Activated T-cell treated with anti-CD3 and anti-CD28 coated beads for 4 hours (primary cell): ENCODE results near the gene TBC1D24.
"Not testable (repeated sequence)": the region's sequence is repeated elsewhere in the genome, so short reads cannot be mapped to it uniquely, and the experiment has no call there.

ENCODE experiments used
- DNase-seq: peaks from one replicate; pipeline ENCODE4 v3.0.0-alpha.2; 2020

TBC1D24 gene

DNA sequence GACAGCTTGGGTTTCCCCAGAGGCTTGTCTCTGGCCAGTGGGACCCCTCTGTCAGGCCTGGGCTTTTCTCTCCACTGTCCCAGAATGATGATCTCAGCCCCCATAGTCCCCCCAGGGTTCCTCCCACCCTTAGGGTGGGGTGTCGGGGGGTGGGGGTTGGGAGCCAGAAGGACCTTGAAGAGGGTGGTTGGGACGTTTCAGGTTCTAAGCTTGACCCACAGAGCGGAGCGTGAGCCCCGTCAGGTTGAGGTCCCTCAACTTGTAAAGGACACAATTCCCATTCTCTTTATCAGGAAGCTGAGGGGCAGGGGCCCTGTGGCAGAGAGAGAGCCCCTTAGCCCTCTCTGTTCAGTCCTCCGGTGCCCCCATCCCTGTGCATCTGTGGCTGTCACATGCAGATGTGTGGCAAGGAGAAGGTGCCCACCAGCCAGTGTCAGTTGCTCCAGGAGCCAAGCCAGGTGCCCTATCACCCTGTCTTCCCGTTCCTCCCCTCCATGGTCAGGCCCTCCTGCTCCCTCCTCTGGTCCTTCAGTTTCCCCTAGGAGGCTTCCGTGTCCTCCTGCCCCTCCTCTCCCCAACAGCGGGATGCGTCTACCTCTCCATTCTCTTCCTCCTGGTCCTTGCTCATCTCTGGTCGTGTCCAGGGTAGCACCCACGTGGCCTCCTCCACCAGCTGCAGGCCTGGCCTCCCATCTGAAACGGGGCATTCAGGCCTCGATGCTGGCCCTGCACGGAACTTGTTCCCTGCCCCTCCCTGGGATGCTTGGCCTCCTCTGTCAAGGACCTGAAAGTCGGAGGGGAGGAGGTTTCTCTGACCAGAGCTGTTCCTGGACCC lies 5.3 kb upstream of the TBC1D24 start:
- DNase-seq = no peak

DNA sequence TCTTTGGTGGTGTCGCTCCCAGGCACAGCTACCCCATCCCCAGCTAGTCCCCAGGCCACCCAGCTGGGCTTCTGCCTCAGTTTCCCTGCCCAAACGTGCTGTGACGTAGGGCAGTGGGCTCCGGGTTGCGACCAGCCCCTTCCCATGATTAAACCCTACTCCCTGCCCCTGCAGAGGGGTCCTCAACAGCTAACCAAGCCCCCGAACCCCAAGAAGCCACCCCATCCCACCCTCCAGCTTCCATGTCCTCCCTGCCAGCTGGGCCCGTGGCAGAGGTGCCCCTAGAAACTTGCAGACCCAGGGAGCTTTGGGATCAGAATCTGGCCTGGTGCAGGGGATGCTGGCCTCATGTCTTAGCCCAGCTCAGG lies 4.7 kb upstream of the TBC1D24 start:
- no peak for DNase-seq

DNA sequence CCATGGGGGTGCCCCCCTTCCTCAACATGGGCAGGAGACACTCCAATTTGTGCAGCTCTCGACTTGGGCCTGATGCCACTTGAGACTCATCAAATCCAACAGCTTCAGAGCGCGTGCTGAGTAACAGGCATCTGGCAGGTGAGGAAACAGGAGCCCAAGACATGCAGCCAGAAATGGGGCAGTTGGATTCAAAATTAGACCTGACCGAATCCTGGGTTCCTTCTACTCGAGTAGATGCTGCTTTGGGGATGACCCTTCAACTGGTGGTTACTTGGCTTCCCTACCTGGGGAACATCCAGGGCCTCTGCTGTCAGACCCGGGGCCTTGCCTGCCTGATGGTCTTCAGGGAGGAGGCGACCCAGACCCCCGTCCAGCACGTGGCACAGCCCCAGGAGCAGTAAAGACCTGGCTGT lies 4.3 kb upstream of the TBC1D24 start:
- no peak for DNase-seq

DNA sequence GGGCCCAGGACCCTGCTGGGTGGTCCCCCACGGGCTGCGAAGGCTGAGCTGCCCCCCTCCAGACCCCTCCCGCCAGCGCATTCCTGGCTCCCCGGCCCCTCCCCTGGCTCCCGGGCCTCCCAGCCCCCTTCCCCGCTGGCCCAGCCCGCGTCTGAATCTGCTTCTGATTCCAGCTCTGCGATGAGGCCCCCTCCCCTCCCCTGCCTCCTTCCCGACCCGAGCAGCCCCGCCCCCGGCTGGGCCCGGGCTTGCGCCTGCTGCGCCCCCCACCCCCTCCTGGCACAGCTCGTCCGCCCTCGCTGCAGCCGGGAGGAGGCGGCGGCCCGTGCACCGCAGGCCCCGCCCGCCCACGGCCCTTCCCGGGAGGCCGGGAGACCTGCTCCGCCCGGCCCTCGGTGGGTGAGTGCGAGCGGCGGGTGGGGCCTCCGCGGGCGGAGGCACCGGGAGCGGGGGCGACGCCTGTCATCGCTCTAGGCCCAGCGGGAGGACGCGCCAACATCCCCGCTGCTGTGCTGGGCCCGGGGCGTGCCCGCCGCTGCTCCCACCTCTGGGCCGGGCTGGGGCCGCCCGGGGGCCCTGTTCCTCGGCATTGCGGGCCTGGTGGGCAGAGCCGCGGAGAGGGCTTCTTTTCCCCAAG lies 3.8 kb upstream of the TBC1D24 start, which contains the start of gene NTN3:
TSS of gene NTN3 (plus strand) at position 282 of the 637 bp plus-strand sequence. CDS start 405 bp downstream, outside the sequence.
- DNase-seq = no peak

DNA sequence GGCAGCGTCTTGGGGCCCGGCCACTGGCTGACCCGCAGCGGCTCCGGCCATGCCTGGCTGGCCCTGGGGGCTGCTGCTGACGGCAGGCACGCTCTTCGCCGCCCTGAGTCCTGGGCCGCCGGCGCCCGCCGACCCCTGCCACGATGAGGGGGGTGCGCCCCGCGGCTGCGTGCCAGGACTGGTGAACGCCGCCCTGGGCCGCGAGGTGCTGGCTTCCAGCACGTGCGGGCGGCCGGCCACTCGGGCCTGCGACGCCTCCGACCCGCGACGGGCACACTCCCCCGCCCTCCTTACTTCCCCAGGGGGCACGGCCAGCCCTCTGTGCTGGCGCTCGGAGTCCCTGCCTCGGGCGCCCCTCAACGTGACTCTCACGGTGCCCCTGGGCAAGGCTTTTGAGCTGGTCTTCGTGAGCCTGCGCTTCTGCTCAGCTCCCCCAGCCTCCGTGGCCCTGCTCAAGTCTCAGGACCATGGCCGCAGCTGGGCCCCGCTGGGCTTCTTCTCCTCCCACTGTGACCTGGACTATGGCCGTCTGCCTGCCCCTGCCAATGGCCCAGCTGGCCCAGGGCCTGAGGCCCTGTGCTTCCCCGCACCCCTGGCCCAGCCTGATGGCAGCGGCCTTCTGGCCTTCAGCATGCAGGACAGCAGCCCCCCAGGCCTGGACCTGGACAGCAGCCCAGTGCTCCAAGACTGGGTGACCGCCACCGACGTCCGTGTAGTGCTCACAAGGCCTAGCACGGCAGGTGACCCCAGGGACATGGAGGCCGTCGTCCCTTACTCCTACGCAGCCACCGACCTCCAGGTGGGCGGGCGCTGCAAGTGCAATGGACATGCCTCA lies 3.1 kb upstream of the TBC1D24 start:
- DNase-seq = no peak

DNA sequence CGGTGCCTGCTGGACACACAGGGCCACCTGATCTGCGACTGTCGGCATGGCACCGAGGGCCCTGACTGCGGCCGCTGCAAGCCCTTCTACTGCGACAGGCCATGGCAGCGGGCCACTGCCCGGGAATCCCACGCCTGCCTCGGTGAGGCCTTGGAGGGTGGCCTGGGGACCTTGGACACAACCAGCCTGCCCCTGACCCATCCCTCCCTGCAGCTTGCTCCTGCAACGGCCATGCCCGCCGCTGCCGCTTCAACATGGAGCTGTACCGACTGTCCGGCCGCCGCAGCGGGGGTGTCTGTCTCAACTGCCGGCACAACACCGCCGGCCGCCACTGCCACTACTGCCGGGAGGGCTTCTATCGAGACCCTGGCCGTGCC lies 2.5 kb upstream of the TBC1D24 start:
- DNase-seq = no peak

DNA sequence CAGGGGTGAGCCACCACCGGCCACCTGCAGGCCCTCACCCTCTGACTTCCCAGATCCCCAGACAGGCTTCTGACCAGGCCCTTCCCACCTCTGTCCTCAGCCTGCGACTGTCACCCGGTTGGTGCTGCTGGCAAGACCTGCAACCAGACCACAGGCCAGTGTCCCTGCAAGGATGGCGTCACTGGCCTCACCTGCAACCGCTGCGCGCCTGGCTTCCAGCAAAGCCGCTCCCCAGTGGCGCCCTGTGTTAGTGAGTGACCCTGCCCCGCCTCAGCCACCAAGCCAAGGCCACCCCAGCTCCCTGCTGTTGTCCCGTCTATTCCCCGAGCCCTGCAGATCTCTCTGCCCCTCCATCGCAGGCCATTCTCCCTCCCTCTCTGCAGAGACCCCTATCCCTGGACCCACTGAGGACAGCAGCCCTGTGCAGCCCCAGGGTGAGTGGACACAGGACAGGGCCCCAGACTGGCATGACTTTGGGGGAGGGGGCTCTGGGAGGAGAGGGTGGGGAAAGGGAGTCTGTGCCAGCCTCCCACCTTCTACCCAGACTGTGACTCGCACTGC lies 2.0 kb upstream of the TBC1D24 start:
- no peak for DNase-seq

DNA sequence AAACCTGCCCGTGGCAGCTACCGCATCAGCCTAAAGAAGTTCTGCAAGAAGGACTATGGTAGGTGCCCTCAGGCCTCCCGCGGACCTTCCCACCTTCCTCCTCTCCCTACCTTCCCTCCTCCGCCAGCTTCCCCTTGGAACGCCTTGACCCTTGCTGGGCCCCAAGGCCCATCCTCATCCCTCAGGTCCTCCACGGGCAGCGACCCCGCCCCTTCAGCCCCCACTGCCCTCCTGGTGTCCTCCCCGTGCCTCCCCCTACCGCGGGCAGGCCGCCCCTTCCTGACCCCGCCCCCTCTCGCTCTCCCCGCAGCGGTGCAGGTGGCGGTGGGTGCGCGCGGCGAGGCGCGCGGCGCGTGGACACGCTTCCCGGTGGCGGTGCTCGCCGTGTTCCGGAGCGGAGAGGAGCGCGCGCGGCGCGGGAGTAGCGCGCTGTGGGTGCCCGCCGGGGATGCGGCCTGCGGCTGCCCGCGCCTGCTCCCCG lies 1.4 kb upstream of the TBC1D24 start:
- no peak for DNase-seq

DNA sequence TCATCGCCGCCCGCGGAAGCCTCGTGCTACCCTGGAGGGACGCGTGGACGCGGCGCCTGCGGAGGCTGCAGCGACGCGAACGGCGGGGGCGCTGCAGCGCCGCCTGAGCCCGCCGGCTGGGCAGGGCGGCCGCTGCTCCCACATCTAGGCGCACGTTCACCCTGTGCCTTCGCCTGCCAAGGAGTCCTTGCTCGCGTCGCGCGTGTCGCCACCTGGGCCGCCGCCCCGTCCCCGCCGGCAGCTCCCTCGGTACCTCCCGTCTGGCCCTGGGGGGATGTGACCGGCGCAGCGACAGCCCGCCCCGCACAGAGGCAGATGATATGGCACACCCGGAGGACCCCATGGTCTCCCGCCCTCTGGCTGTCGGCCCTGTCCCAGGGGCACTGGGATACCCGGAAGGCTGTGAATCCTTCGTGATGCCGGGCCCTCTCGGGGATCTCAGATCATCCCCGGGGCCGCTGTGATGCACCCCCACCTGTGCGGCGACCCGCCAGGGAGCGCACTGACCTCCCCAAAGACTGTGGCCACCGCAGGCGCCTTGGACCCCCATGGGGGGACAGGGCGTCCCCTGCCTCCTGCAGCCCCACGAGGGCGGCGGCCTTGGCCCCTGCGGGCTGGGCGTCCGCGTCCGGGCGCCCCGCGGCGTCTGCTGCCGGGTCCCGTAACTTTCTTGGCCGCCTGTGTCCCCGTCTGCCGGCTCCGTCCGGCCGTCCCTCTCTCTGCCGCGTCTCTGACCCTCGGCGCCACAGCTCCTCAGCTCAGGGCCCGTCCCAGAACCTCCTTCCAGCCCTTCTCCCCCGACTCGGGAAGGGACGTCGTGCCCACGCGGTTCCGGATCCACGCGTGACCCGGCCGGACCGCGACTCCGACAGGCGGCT lies 689 bp upstream of the TBC1D24 start:
- no peak for DNase-seq

DNA sequence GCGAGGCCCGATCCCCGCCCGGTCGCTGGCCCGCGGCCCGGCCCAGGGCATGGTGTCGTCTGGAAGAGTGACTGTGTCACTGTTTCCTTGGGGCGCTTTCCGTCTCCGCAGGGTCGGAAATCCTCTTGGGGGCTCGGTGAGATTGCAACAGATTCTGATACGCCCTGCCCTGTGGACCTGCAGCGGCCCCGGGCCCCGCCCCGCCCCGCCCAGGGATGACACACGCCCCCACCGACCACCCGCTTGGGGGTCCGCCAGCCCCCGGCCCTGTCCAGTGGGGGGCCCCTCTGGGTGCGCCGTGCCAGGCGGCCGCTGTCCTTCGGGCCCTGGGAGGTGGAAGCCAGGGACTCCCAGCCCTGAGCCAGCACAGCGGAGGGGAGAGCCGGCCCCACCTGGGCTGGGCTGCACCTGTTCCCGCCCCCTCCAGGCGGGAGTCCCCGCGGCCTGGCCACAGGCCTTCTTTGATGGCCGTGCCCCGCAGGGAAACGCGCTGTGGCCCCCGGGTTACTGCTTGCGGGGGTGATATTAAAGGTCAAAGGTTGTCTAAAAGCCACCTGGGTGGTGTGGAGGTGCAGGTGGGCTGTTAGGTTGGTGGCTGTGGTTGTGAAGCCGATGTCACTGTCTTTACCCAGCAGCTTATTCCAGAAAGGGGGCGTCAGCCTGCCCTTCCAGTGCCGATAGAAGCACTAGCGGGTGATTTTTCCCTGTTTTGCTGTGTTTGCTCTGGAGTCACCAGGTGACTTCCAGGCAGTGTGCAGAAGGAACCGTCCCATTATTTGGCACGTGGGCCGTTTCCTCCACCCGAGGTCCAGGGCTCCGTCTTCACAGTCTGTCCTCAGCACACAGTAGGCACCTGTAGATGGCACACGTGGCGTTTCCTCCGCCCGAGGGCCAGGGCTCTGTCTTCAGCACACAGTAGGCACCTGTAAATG lies 752 bp downstream of the TBC1D24 start:
- no peak for DNase-seq

DNA sequence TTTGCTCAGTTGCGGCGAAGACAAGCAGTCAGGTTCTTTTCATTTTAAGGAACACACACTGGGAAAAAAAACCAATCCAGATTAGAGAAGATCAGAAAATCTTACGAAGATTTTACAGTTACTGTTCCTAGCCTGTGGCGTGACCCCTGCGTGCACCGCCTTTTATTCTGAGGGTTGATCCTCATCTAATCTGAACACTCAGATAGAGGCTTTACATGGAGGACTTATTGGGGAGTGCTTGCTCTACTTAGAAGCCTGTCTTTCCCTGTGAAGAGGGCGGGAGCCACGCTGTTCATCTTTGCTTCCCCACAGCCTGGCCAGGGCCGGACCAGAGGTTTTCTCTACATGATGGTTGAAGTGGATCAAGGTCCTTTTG lies 1.4 kb downstream of the TBC1D24 start:
- no peak for DNase-seq

DNA sequence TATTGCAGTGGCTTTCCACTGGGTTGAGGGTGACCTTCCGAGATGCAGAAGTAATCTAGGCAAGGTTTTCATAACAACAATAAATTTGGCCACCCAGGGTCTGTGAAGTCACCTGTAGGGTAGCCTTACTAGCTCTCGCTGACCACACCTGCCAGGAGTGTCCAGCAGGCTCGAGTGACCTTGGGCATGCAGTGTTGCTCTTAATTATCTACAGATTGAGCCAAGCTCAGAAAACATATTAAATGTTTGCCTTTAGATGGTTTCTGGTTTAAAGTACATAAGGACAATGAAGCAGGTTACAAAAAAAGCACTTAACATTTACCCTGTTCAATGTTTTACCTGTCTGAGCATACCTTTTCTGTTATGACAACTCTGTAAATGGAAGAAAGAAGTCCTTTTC lies 1.8 kb downstream of the TBC1D24 start:
- no peak for DNase-seq

DNA sequence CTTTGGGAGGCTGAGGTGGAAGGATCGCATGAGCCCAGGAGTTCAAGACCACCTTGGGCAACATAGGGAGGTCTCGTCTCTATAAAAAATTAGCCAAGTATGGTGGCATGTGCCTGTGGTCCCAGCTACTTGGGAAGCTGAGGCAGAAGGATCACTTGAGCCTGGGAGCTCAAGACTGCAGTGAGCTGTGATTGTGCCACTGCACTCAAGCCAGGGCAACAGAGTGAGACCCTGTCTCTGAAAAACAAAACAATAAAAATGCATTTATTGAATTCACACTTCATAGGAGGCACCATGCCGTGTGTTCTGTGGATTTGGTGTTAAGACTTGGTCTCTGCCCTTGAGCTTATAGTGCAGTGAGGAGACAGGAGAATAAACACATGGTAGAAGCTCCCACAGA lies 2.4 kb downstream of the TBC1D24 start:
- no peak for DNase-seq

DNA sequence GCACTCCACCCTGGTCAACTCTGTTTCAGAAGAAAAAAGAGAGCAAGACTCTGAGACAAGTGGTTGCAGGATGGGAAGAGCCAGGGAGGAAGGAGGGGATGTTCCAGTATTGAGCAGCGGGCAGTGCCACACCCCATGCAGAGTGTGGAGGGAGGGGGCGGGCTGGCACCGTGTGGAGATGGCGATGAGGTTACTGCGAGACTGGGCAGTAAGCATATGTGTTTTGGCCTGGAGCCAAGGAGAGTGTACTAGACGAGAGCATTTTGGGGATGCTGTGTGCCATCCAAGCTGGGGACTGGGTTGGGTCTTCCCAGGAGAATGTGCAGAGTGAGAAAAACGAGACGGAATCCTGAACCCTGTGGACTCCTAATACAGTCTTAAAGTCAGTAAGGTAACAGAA lies 3.4 kb downstream of the TBC1D24 start:
- DNase-seq = no peak

DNA sequence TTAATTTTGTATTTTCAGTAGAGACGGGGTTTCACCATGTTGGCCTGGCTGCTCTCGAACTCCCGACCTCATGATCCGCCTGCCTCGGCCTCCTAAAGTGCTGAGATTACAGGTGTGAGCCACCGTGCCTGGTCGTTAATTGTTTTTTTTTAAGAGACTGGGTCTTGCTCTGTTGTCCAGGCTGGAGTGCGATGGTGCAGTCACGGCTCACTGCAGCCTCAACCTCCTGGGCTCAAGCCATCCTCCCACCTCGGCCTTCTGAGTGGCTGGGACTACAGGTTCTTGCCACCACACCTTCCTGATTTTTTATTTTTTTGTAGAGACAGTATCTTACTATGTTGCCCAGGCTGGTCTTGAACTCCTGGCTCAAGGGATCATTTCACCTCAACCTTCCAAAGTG lies 5.1 kb downstream of the TBC1D24 start:
- DNase-seq = not testable (repeated sequence)

DNA sequence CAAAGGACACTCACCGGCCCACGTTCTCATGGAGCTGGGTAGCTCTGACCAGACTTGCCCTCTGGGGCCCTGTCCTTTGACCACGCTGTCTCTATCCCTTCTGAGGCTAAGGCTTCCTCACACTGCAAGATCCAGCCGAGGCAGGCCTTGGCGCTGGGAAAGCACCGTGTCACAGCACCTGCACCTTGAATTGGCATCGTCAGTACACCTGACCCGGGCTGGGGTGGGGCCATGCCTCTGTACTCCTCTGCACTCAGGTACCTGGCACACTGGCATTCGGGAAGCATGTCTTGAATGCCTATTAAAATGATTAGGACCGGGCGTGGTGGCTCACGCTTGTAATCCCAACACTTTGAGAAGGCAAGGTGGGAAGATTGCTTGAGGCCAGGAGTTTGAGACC lies 6.0 kb downstream of the TBC1D24 start:
- no peak for DNase-seq

DNA sequence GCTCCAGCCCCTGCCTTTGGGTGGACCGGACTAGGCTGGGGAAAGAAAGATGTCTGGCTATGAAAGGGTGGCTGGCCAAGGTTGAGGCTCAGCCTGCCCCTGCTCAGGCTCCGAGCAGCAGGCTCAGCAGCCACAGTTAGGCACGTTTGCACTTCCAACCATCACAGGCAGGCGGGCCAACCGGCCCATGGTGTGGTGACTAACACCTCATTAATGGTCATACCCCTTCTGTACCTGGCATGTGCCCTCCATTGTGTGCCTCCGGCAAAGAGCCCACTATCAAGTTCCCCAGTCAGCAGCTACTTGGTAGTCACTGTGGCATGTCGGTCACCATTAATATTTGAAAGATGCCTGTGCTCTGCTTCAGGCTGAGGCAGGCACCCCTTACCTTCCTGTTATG lies 6.7 kb downstream of the TBC1D24 start:
- DNase-seq = no peak

DNA sequence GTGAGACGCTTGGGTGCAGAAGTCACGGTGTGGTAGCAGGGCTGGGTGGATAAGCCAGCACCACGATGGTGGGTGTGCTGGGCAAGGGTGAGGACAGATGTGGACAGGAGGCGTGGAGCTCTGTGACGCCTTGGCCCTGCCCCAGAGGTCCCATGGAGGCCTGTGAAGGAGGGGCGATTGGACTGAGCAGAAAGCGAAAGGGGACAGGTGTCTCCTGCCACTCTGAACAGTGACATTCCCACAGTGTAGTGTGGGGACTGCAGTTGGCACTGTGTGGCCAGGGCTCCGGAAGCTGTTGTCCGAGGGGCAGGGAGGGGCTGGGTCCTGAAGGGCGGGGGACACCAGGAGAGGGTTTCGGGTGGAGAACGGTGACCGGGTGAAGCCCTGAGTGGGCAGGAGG lies 7.3 kb downstream of the TBC1D24 start:
- no peak for DNase-seq

DNA sequence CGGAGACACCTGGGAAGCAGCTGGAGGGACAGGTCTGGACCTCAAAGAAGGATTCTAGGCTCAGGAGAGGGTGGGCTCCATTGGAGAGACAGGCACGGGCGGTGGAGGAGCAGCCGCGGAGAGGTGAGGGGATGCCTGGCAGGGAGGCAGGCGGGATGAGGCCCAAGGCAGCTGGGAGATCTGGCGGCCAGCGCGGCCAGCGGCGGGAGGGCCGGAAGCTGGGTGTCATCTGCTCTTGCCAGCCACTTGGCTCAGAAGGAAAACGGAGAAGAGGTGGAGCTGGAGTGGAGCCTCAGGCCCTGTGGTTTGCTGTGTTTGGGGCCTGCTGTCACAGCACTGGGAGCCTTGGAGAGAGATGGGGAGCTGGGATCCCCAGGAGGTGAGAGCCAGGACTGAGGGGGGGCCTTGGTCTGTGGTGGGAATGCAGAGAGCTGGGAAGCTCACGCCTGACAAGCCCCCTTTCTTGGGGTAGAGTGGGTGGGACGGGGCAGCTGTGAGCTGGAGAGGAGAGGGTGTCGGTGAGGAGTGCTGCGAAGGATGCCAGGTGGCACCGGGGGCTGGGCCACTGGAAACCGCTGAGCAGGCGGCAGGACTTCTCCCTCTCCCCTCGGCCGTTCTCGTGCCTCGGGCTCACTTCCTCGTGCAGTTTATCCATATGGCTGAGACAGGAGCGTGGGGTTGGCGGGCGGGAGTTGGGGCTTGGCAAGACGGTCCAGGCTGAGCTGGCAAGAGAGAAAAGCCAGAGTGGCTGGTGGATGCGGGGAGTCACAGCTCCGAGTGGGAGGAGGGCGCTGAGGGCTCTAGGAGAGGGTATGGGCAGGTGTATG lies 8.0 kb downstream of the TBC1D24 start:
- DNase-seq = no peak
